BLaER1 (cell line): ENCODE data around the gene CAMKMT.

Source experiments
- H3K27ac ChIP-seq: shearing (Covaris generic); formaldehyde crosslinking; 2 replicates; pipeline ENCODE4 v1.8.1; 2022
- H3K27me3 ChIP-seq: shearing (Covaris generic); formaldehyde crosslinking; 2 replicates; pipeline ENCODE4 v1.8.1; 2022
- H3K36me3 ChIP-seq: shearing (Covaris generic); formaldehyde crosslinking; 2 replicates; pipeline ENCODE4 v1.8.1; 2022
- H3K4me1 ChIP-seq: shearing (Covaris generic); formaldehyde crosslinking; 2 replicates; pipeline ENCODE4 v1.8.1; 2022
- H3K4me2 ChIP-seq: shearing (Covaris generic); formaldehyde crosslinking; 2 replicates; pipeline ENCODE4 v1.8.1; 2022
- H3K4me3 ChIP-seq: shearing (Covaris generic); formaldehyde crosslinking; 2 replicates; pipeline ENCODE4 v1.8.1; 2022
- H3K9ac ChIP-seq: shearing (Covaris generic); formaldehyde crosslinking; 2 replicates; pipeline ENCODE4 v1.8.1; 2022
- H3K9me3 ChIP-seq: shearing (Covaris generic); formaldehyde crosslinking; 2 replicates; pipeline ENCODE4 v1.8.1; 2022
- H4K20me1 ChIP-seq: shearing (Covaris generic); formaldehyde crosslinking; 2 replicates; pipeline ENCODE4 v1.8.1; 2022
- Cebpa-rat ChIP-seq: shearing (Covaris generic); IDR thresholded peaks from 2 replicates; pipeline ENCODE4 v1.8.1; 2022

CAMKMT gene

GRCh38 chr2:44715671-44716081 is 353.9 kb downstream of the CAMKMT start:
- no peak for TF ChIP-seq Cebpa-rat
- Histone ChIP-seq H4K20me1 (no peaks in the 10 kb centered on the region), H3K4me1 (peaks cover 25% of the 10 kb centered on the region), H3K4me3 (no peak overlapping the region), H3K9me3 (no peaks in the 10 kb centered on the region), H3K27ac (no peak overlapping the region), H3K36me3 (no peaks in the 10 kb centered on the region), H3K4me2 (no peak overlapping the region), H3K9ac (no peak overlapping the region), H3K27me3 (no peaks in the 10 kb centered on the region)

GRCh38 chr2:44716131-44716530 is 354.4 kb downstream of the CAMKMT start:
- H4K20me1 ChIP-seq, result no peaks in the 10 kb centered on the region
- H3K9me3 ChIP-seq, result no peaks in the 10 kb centered on the region
- no peaks in the 10 kb centered on the region for H3K36me3 ChIP-seq
- no peak overlapping the region for H3K9ac ChIP-seq
- H3K4me2 ChIP-seq, result no peak overlapping the region
- no peak for TF ChIP-seq Cebpa-rat
- H3K4me1 ChIP-seq, result peaks cover 25% of the 10 kb centered on the region
- H3K4me3 ChIP-seq, result no peak overlapping the region
- H3K27me3 ChIP-seq, result no peaks in the 10 kb centered on the region
- H3K27ac ChIP-seq, result no peak overlapping the region

- Histone ChIP-seq H3K4me3 (no peak overlapping the region), H3K27ac (no peak overlapping the region), H3K4me2 (no peak overlapping the region), H3K9ac (no peak overlapping the region), H3K4me1 (peaks cover 32% of the 10 kb centered on the region), H3K27me3 (no peaks in the 10 kb centered on the region), H4K20me1 (no peaks in the 10 kb centered on the region), H3K9me3 (no peaks in the 10 kb centered on the region), H3K36me3 (no peaks in the 10 kb centered on the region)
- TF ChIP-seq Cebpa-rat, result no peak
These were observed 356.7 kb downstream of the CAMKMT start for GRCh38 chr2:44718431-44718830.

- no peaks in the 10 kb centered on the region for H4K20me1 ChIP-seq
- H3K9me3 ChIP-seq, result no peaks in the 10 kb centered on the region
- H3K4me1 ChIP-seq, result peaks cover 21% of the 10 kb centered on the region
- H3K4me3 ChIP-seq, result no peak overlapping the region
- no peak overlapping the region for H3K4me2 ChIP-seq
- no peak overlapping the region for H3K27ac ChIP-seq
- TF ChIP-seq Cebpa-rat, result no peak
- no peaks in the 10 kb centered on the region for H3K36me3 ChIP-seq
- H3K9ac ChIP-seq, result no peak overlapping the region
- H3K27me3 ChIP-seq, result no peaks in the 10 kb centered on the region
These were observed 357.8 kb downstream of the CAMKMT start for GRCh38 chr2:44719562-44719961.

- Histone ChIP-seq H3K4me3 (no peak overlapping the region), H3K27me3 (no peaks in the 10 kb centered on the region), H3K4me1 (peaks cover 19% of the 10 kb centered on the region), H3K9ac (no peak overlapping the region), H4K20me1 (no peaks in the 10 kb centered on the region), H3K36me3 (no peaks in the 10 kb centered on the region), H3K9me3 (no peaks in the 10 kb centered on the region), H3K27ac (no peak overlapping the region), H3K4me2 (peak overlapping the region; percentile 47)
- TF ChIP-seq Cebpa-rat, result no peak; the same call in 1 of the 2 replicates
These were observed 360.4 kb downstream of the CAMKMT start for GRCh38 chr2:44722026-44722625.

- Histone ChIP-seq H3K4me2 (no peak overlapping the region), H3K27ac (no peak overlapping the region), H3K9ac (no peak overlapping the region), H3K4me3 (no peak overlapping the region), H3K27me3 (no peaks in the 10 kb centered on the region), H3K36me3 (no peaks in the 10 kb centered on the region), H3K4me1 (peaks cover 19% of the 10 kb centered on the region), H4K20me1 (no peaks in the 10 kb centered on the region), H3K9me3 (no peaks in the 10 kb centered on the region)
- no peak for TF ChIP-seq Cebpa-rat
These were observed 362.2 kb downstream of the CAMKMT start for GRCh38 chr2:44723921-44724320.

GRCh38 chr2:44730593-44730992 is 368.8 kb downstream of the CAMKMT start:
- Histone ChIP-seq H3K27me3 (no peaks in the 10 kb centered on the region), H3K9me3 (peaks cover 2% of the 10 kb centered on the region; the same call in 1 of the 2 replicates), H3K4me1 (no peaks in the 10 kb centered on the region), H4K20me1 (no peaks in the 10 kb centered on the region), H3K36me3 (no peaks in the 10 kb centered on the region), H3K4me3 (no peak overlapping the region), H3K4me2 (no peak overlapping the region), H3K9ac (no peak overlapping the region), H3K27ac (no peak overlapping the region)
- no peak for TF ChIP-seq Cebpa-rat

GRCh38 chr2:44731505-44731904 is 369.8 kb downstream of the CAMKMT start:
- no peak overlapping the region for H3K9ac ChIP-seq
- no peak overlapping the region for H3K4me3 ChIP-seq
- H4K20me1 ChIP-seq, result no peaks in the 10 kb centered on the region
- no peaks in the 10 kb centered on the region for H3K4me1 ChIP-seq
- H3K9me3 ChIP-seq, result peaks cover 10% of the 10 kb centered on the region
- H3K27me3 ChIP-seq, result no peaks in the 10 kb centered on the region
- TF ChIP-seq Cebpa-rat, result no peak
- H3K27ac ChIP-seq, result no peak overlapping the region
- no peaks in the 10 kb centered on the region for H3K36me3 ChIP-seq
- no peak overlapping the region for H3K4me2 ChIP-seq

GRCh38 chr2:44736270-44736942 is 374.7 kb downstream of the CAMKMT start:
- H3K27ac ChIP-seq, result no peak overlapping the region
- H3K4me1 ChIP-seq, result peaks cover 4% of the 10 kb centered on the region
- H3K27me3 ChIP-seq, result no peaks in the 10 kb centered on the region
- H3K9ac ChIP-seq, result no peak overlapping the region
- H3K4me3 ChIP-seq, result no peak overlapping the region
- H3K36me3 ChIP-seq, result no peaks in the 10 kb centered on the region
- H3K9me3 ChIP-seq, result peaks cover 18% of the 10 kb centered on the region
- no peak for TF ChIP-seq Cebpa-rat
- no peak overlapping the region for H3K4me2 ChIP-seq
- no peaks in the 10 kb centered on the region for H4K20me1 ChIP-seq

- Histone ChIP-seq H3K9ac (no peak overlapping the region), H3K4me2 (no peak overlapping the region), H3K4me3 (no peak overlapping the region), H3K4me1 (peaks cover 13% of the 10 kb centered on the region), H4K20me1 (no peaks in the 10 kb centered on the region), H3K27ac (no peak overlapping the region), H3K9me3 (peaks cover 15% of the 10 kb centered on the region), H3K27me3 (no peaks in the 10 kb centered on the region), H3K36me3 (no peaks in the 10 kb centered on the region)
- no peak for TF ChIP-seq Cebpa-rat
These were observed 378.9 kb downstream of the CAMKMT start for GRCh38 chr2:44740678-44741077.
